ENCODE data around the gene ATP13A2. TPM values are rescaled to one million over a fixed set of nuclear protein-coding genes. Genes with fewer than 3 reads are reported as not detected.
A peak's percentile ranks its signal among the peaks of the same experiment; 100 is the strongest.

The ATP13A2 gene
- 10 to 100 TPM; 28.8 to 37.8 (median 31.1) TPM for polyA plus RNA-seq (ENCODE audit: insufficient read length in 4 of 4)

- DNase-seq (ENCODE audit: low read depth in 4 of 4, low spot score in 3 of 4): peak; percentile 40 to 52 (median 48)
Observed at GRCh38 chr1:17011439-17012307, at the start of gene ATP13A2. Gene ATP13A2 (minus strand): TSS chr1:17011928. CDS start chr1:17011738, 190 bp downstream.

GRCh38 chr1:17061486-17061885 lies 49.8 kb upstream of the ATP13A2 start:
- no peak for DNase-seq (ENCODE audit: low read depth in 4 of 4, low spot score in 3 of 4)

- no peak for DNase-seq (ENCODE audit: low read depth in 4 of 4, low spot score in 3 of 4)
Observed at GRCh38 chr1:17060306-17060749, 48.6 kb upstream of the ATP13A2 start.

- DNase-seq (ENCODE audit: low read depth in 4 of 4, low spot score in 3 of 4): peak in 2 of 4 donors; percentile 17 to 47
Observed at GRCh38 chr1:17059391-17060305, 47.9 kb upstream of the ATP13A2 start.

- DNase-seq (ENCODE audit: low read depth in 4 of 4, low spot score in 3 of 4): no peak
Observed at GRCh38 chr1:17056551-17056950, 44.8 kb upstream of the ATP13A2 start.

- no peak for DNase-seq (ENCODE audit: low read depth in 4 of 4, low spot score in 3 of 4)
Observed at GRCh38 chr1:17055801-17056200, 44.1 kb upstream of the ATP13A2 start.

- peak; percentile 96 to 98 (median 96) for DNase-seq (ENCODE audit: low read depth in 4 of 4, low spot score in 3 of 4)
Observed at GRCh38 chr1:17053685-17054410, 42.1 kb upstream of the ATP13A2 start, which contains the start of gene SDHB. Gene SDHB (minus strand): TSS chr1:17054032. CDS start chr1:17054019, 13 bp downstream.

- no peak for DNase-seq (ENCODE audit: low read depth in 4 of 4, low spot score in 3 of 4)
Observed at GRCh38 chr1:17053086-17053684, 41.5 kb upstream of the ATP13A2 start.

- DNase-seq (ENCODE audit: low read depth in 4 of 4, low spot score in 3 of 4): no peak
Observed at GRCh38 chr1:17052641-17053040, 40.9 kb upstream of the ATP13A2 start.

GRCh38 chr1:17052038-17052437 lies 40.3 kb upstream of the ATP13A2 start:
- no peak for DNase-seq (ENCODE audit: low read depth in 4 of 4, low spot score in 3 of 4)

- no peak for DNase-seq (ENCODE audit: low read depth in 4 of 4, low spot score in 3 of 4)
Observed at GRCh38 chr1:17047924-17048323, 36.2 kb upstream of the ATP13A2 start.

- no peak for DNase-seq (ENCODE audit: low read depth in 4 of 4, low spot score in 3 of 4)
Observed at GRCh38 chr1:17046334-17046657, 34.6 kb upstream of the ATP13A2 start.

GRCh38 chr1:17045634-17046333 lies 34.1 kb upstream of the ATP13A2 start:
- peak in 2 of 4 donors; percentile 28 to 53 for DNase-seq (ENCODE audit: low read depth in 4 of 4, low spot score in 3 of 4)

GRCh38 chr1:17045150-17045549 lies 33.4 kb upstream of the ATP13A2 start:
- DNase-seq (ENCODE audit: low read depth in 4 of 4, low spot score in 3 of 4): no peak

- DNase-seq (ENCODE audit: low read depth in 4 of 4, low spot score in 3 of 4): no peak
Observed at GRCh38 chr1:17043676-17044075, 31.9 kb upstream of the ATP13A2 start.

- DNase-seq (ENCODE audit: low read depth in 4 of 4, low spot score in 3 of 4): no peak
Observed at GRCh38 chr1:17040135-17040534, 28.4 kb upstream of the ATP13A2 start.

- DNase-seq (ENCODE audit: low read depth in 4 of 4, low spot score in 3 of 4): no peak
Observed at GRCh38 chr1:17039522-17039921, 27.8 kb upstream of the ATP13A2 start.

- no peak for DNase-seq (ENCODE audit: low read depth in 4 of 4, low spot score in 3 of 4)
Observed at GRCh38 chr1:17033481-17033880, 21.8 kb upstream of the ATP13A2 start.

- no peak for DNase-seq (ENCODE audit: low read depth in 4 of 4, low spot score in 3 of 4)
Observed at GRCh38 chr1:17032741-17033140, 21.0 kb upstream of the ATP13A2 start.

All from right renal pelvis (tissue), 4 donors.